HG02981 (cell line): ENCODE results near the gene JADE3.
A peak's percentile ranks its signal among the peaks of the same experiment; 100 is the strongest.
"Not testable (repeated sequence)": the region's sequence is repeated elsewhere in the genome, so short reads cannot be mapped to it uniquely, and the experiment has no call there.

ENCODE experiments used
- ATAC-seq: cut with Tn5 transposase; IDR thresholded peaks from one replicate; pipeline ENCODE4 v1.9.1; 2021; ENCODE audit warnings: mild to moderate bottlenecking, moderate library complexity; ENCODE audit not compliant: unreplicated experiment

JADE3 gene

DNA sequence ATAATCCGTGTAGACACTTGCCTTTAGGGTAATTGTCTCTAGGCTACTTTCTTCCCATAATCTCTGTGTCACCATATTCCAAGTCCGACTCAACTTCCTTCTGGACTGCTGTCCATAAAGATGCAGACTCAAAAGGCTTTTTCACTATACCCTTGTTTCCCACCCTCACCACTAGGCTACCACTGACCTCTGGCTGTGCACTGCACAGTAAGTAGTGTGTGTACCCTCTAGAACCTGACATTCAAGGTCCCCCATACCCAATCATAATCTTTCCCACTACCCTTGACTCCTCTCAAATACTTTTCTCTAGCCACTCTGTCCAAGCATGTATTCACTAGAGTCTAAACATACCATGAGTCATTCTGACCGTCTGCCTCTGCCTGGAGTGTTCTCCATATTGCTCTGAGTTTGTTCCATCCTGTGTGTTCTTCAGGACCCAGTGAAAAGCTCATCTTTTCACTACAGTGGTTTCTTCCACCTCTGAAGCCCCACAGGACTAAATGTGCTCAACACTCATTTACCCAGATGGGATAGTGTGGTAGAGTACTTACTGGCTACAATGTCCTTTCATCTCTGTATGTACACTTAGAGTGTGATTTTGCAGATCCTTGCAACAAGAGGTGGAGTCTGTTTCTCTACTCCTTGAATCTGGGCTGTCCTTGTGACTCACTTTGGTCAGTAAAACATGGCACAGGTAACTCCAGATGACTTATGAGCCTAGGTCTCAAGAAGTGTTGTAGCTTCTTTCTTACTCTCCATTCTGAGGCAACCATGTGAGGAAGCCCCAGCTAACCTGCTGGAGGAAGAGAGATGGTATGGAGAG is 17.4 kb downstream of the JADE3 start:
- ATAC-seq, result no peak

DNA sequence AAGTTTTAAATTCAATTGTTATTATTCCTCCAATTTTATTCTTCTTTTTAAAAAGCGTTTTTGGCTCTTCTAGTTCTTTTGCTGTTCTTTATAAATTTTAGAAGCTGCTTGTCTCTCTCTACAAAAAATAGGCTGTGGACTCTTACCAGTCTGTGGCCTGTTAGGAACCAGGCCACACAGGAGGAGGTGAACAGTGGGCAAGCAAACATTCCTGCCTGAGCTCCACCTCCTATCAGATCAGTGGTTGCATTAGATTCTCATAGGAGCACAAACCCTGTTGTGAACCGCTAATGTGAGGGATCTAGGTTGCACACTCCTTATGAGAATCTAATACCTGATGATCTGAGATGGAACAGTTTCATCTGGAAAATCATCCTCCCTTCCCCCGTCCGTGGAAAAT is 23.1 kb downstream of the JADE3 start:
- ATAC-seq, result no peak

DNA sequence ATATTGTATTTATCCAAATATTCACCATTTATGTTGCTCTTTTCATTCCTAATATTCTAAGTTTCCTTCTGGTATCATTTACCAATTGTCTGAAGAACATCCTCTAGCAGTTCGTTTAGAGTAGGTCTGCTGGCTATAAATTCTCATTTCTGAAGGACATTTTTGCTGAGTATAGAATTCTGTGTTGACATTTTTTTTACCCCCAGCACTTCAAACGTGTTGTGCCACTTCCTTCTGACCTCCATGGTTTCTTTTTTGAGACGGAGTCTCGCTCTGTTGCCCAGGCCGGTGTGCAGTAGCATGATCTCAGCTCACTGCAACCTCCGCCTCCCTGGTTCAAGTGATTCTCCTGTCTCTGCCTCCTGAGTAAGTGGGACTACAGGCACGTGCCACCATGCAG is 26.4 kb downstream of the JADE3 start:
- ATAC-seq, result no peak

DNA sequence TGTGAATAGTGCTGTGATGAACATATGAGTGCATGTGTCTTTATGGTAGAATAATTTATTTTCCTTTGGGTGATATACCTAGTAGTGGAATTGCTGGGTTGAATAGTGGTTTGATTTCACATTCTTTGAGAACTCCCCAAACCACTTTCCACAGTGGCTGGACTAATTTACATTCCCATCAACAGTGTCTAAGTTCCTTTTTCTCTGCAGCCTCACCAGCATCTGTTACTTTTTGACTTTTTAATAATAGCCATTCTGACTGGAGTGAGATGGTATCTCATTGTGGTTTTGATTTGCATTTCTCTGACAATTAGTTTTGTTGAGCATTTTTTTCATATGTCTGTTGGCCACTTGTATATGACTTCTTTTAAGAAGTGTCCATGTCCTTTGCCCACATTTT is 29.1 kb downstream of the JADE3 start:
- ATAC-seq, result no peak

GRCh38 chrX:46953137-46953527 is 40.9 kb downstream of the JADE3 start:
- ATAC-seq, result peak; percentile 75

GRCh38 chrX:46953597-46953996 is 41.4 kb downstream of the JADE3 start:
- ATAC-seq, result peak; percentile 64

- no peak for ATAC-seq
These were observed 42.5 kb downstream of the JADE3 start for GRCh38 chrX:46954716-46955115.

DNA sequence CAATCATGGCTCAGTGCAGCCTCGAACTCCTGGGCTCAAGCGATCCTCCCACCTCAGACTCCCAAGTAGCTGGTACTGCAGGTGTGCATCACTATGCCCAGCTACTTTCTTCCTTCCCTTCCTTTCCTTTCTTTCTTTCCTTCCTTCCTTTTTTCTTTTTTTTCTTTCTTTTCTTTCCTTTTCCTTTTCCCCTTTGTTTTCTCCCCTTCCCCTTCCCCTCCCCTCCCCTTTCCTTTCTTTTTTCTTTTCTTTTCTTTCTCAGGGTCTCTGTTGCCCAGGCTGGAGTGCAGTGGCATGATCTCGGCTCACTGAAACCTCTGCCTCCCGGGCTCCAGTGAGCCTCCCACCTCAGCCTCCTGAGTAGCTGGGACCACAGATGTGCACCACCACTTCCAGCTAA is 44.4 kb downstream of the JADE3 start:
- ATAC-seq, result not testable (repeated sequence)

DNA sequence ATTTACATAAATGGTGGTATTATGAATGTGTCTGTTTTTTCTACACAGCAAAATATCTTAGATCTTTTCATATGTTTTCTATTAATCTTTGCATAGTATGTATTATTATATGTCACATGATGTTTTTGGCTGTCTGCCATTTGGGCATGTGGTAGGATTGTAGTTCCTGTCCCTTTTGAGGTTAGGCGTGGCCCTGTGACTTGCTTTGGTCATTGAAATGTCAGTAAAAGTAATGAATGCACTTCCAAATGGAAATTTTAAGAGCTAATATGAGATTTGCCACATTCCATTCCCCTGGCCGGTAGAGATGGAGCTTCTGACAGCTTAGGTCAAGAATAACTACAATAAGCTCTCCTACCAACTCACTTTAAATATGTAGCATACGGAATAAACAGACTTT is 45.1 kb downstream of the JADE3 start:
- no peak for ATAC-seq

GRCh38 chrX:46959101-46959500 is 46.9 kb downstream of the JADE3 start:
- ATAC-seq, result no peak

DNA sequence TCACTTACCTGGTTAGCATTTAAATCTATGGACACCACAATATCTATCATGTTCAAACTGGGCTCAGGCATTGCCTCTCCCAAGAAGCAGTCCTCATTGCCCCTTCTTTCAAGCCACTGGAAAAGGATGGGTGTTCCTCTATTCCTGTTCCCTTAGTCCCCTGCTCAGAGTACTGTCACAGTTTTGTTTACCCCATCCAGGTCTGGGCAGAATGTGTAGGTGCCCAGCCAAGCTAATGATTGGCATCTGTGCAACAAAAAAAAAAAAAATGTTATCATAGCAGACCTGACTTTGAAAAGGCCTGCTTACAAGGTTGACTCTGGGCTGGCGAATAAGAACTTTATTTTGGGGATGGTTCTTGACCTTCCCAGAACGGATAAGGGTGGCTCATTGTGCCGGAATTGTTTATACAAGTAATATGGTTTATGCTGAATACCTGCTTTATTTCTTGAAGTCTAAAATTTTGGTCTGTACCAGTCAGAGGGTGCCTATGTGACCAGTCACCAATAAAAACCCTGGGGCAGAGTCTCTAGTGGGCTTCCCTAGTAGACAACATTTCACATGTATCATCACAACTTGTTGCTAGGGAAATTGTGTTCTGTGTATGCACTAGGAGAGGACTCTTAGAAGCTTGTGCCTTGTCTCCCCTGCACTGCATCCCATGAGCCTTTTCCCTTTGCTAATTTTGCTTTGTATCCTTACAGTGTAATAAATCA is 47.9 kb downstream of the JADE3 start:
- no peak for ATAC-seq

DNA sequence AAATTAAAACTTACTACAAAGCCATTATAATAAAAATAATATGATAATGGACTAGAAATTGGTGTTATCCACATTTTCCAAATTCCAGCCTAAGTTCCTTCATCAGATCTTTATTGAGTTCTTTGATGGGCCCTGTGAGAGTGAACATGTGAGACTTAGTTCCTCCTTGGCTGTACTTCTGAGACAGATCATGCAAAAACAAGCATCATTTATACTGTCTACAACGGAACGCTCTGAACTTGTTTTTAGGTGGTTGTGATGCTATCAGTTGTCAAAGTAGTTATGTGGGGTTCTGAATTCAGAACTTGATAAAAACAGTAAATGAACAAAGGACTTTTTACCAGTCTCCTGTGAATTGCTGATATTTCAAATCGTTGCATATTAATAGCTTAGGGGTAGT is 48.9 kb downstream of the JADE3 start:
- no peak for ATAC-seq

DNA sequence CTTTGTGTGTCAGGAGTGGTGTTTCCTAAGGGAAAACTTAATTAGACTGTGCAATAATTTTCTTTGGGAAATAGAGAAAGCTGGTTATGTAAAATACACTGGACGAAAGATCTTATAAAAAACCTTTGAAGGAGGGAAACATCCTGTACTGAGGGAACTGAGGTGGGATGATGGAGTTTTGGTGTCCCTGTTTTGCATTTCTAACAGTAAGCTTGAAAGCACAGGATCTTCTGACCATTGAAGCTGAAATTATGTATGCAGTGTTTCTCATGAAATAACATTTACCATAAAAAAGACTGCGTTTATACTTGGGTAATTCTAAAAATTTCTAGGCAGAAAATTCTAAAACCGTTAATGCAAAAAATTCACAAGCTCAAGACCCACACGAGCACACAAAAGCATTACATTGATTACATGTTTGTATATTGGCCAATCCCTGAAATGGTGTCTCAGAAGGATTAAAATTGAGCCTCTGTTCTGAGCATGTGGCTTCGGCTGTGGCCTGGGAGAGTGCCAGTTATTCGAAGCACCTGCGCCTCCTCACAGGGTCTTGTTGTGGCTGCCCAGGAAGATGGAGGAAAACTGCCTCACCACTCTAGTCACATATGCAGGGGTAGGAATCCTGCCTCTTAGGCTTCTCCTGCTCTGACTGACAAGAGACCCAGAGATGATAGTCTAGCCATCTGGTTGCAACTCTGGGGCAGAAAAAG is 49.5 kb downstream of the JADE3 start:
- no peak for ATAC-seq

DNA sequence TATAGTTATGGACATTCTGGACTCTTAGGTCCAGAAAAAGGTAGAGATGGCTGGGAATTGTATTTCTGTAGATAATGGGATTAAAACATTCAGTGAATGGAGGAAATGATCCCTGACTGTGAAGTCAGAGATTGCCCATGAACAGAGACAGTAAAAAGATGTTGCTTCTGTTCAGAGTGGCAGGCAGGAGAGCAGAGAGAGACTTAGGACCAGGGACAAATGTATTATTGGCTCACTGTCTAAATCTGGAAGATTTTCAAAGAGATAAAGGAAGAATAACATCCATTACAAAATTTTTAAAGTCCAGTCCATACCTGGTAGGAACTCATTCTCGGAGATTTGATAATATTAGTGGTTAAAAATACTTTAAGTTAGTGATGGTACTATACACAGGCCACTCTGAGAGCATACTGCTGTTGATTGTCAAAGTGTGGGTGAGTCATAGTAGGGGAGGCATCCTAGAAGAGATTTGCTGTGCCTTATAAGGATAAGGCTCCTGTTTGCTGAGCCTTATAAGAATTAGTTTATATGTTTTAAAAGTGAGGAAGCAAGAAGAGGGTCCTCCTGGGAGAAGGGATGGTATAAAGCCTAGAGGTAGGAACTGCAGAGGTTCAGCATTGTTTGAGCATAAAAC is 53.0 kb downstream of the JADE3 start:
- ATAC-seq, result no peak

GRCh38 chrX:46967547-46967946 is 55.3 kb downstream of the JADE3 start:
- ATAC-seq, result no peak

DNA sequence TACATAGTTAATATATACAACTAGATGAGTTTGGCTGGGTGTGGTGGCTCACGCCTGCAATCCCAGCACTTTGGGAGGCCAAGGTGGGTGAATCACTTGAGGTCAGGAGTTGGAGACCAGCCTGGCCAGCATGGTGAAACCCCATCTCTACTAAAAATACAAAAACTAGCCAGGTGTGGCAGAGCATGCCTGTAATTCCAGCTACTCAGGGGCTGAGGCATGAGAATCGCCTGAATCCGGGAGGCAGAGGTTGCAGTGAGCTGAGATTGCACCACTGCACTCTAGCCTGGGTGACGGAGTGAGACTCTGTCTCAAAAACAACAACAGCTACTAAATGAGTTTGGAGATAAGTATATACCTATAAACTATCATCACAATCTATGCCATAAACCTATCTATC is 64.8 kb downstream of the JADE3 start:
- not testable (repeated sequence) for ATAC-seq

GRCh38 chrX:46978341-46979291 is 66.4 kb downstream of the JADE3 start:
- ATAC-seq, result no peak

DNA sequence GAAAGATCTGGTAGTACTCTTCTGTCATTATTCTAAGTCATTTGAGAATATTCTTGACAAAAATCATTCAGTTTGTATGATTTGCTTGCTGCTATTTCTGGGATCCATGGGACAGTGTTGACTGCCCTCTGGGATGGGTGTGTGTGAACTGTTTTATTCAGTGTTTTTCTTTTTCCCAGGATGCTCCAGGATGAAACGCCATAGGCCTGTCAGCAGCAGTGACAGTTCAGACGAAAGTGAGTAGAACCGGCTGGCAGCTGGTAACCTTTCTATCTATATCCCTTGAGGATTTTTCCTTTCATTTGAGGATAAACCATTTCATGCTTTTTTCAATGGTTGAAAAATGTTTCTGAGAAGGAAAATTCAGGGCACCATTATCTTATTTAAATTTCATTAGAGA is 72.5 kb downstream of the JADE3 start:
- no peak for ATAC-seq

DNA sequence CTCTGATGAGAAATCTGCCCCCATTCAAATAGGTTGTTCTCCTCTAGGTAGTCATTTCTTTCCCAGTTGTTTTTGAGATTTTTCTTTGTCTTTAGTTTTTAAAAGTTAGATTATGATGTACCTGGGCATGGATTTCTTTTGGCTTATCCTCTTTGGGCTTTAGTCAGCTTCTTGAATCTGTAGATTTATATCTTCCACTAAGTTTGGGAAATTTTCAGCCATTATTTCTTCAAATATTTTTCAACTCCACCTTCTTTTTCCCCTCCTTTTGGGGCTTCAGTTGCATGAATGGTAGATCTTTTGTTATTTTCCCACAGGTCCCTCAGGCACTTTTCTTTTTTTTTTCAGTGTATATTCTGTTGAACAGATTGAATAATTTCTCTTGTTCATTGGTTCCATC is 77.3 kb downstream of the JADE3 start:
- no peak for ATAC-seq

DNA sequence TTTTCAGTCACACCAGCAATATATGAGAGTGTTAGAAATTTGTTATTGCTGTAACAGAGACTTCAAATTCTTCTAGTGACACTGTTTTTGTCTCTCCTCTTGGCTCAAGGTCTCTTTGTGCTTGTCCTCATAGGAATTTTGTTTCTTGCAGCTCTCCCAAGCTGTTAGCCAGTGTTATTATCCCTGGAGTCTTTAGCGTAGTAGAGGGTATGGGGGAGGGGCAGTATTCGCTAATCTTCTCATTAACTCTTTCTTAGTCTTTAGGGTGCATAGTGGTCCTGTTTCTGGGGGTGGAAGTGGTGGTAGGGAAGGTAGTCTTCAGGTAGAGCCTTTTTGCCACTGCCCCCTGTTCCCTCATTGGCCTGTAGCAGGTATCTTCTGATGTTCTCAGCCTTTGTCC is 79.4 kb downstream of the JADE3 start:
- no peak for ATAC-seq
